Gastrocnemius medialis (tissue), 4 donors: ENCODE data around the gene ARHGAP30.

Experiments used
- CTCF ChIP-seq, 5 experiments: fragments of 450-650 bp in 3 of 5; fragments of 200-600 bp in 2 of 5; sonication (generic) in 2 of 5; IDR thresholded peaks in 4 of 5; conservative IDR thresholded peaks in 1 of 5; 1 replicate in 4 of 5; 2 replicates in 1 of 5; pipeline ENCODE4 v1.5.1; 2016 to 2019; ENCODE audit warnings: antibody characterized with exemption in 5 of 5, mild to moderate bottlenecking in 3 of 5, moderate library complexity in 3 of 5
- POLR2A ChIP-seq, 2 donors: fragments of 450-650 bp; IDR thresholded peaks; one replicate each; pipeline ENCODE4 v1.6.1; 2017; ENCODE audit warnings: antibody characterized with exemption in 2 of 2, mild to moderate bottlenecking in 2 of 2, moderate library complexity in 2 of 2

- TF ChIP-seq CTCF (IDR thresholded peaks at IDR 0.05 in 4 of 5, conservative IDR thresholded peaks at IDR 0.05 in 1 of 5) = no peak
- no peak for TF ChIP-seq POLR2A (IDR thresholded peaks at IDR 0.05)
Observed at GRCh38 chr1:161082996-161083747, 13.5 kb upstream of the ARHGAP30 start.
